IMR-90 (cell line): ENCODE results near the gene STARD8. TPM values are rescaled to one million over a fixed set of nuclear protein-coding genes. Genes with fewer than 3 reads are reported as not detected.

Experiments
- ATAC-seq: fragments of 200-7000 bp; cut with Tn5 transposase; 2 replicates; pipeline ENCODE4 v1.9.1; 2020; ENCODE audit warnings: low read depth, mild to moderate bottlenecking, moderate library complexity
- BruUV-seq: library from RNA; stranded (reverse); fragments of 400-500 nt; replicated peaks from 2 replicates; lab custom pipeline; 2021; lab: Mats Ljungman, UMichigan
- CTCF ChIA-PET: fragments of 300-600 bp; formaldehyde crosslinking; extraction: SDS; loops from one replicate; lab custom pipeline; 2021; ENCODE audit warnings: antibody characterized with exemption; lab: Yijun Ruan, JAX
- POLR2A ChIA-PET: fragments of 300-600 bp; sonication (Branson Sonifier 250); formaldehyde crosslinking; loops from one replicate; lab custom pipeline; 2022; ENCODE audit warnings: antibody characterized with exemption; ENCODE audit not compliant: unreplicated experiment; lab: Charles Lee
- DNase-seq: peaks from one replicate; pipeline ENCODE4 v3.0.0; 2013
- H2AFZ ChIP-seq: replicated peaks from 2 replicates; pipeline ENCODE3; 2013; ENCODE audit warnings: low read length, mild to moderate bottlenecking; ENCODE audit not compliant: poor library complexity
- H2AK5ac ChIP-seq: 2 replicates; pipeline ENCODE4 v1.6.1; 2013; ENCODE audit warnings: low read depth, low read length, inconsistent platforms
- H2AK9ac ChIP-seq: replicated peaks from 2 replicates; pipeline ENCODE3; 2013; ENCODE audit warnings: mild to moderate bottlenecking, low read depth, low read length, moderate library complexity; ENCODE audit not compliant: poor library complexity
- H2BK120ac ChIP-seq: 2 replicates; pipeline ENCODE4 v1.6.1; 2013; ENCODE audit warnings: low read depth, low read length, inconsistent platforms
- H2BK15ac ChIP-seq: 3 replicates; pipeline ENCODE4 v1.6.1; 2013; ENCODE audit warnings: low read depth, low read length, inconsistent platforms
- H2BK20ac ChIP-seq: 2 replicates; pipeline ENCODE4 v1.6.1; 2013; ENCODE audit warnings: low read depth, mild to moderate bottlenecking, inconsistent platforms, low read length, moderate library complexity
- H2BK5ac ChIP-seq: 2 replicates; pipeline ENCODE4 v1.6.1; 2013; ENCODE audit warnings: mild to moderate bottlenecking, low read depth, low read length, inconsistent platforms; ENCODE audit not compliant: poor library complexity, severe bottlenecking
- H3K14ac ChIP-seq: replicated peaks from 2 replicates; pipeline ENCODE4 v1.6.1; 2013; ENCODE audit warnings: low read depth, low read length, inconsistent platforms
- H3K18ac ChIP-seq: 2 replicates; pipeline ENCODE4 v1.6.1; 2013; ENCODE audit warnings: low read depth, low read length, control low read depth
- H3K23ac ChIP-seq: 2 replicates; pipeline ENCODE4 v1.6.1; 2013; ENCODE audit warnings: low read depth, low read length, inconsistent platforms
- H3K27ac ChIP-seq: 2 replicates; pipeline ENCODE4 v1.5.1; 2013; ENCODE audit warnings: mild to moderate bottlenecking, control low read depth, low read length; ENCODE audit not compliant: insufficient read depth
- H3K27me3 ChIP-seq: 2 replicates; pipeline ENCODE4 v1.6.1; 2013; ENCODE audit warnings: low read length; ENCODE audit not compliant: control insufficient read depth, insufficient read depth
- H3K36me3 ChIP-seq: 2 replicates; pipeline ENCODE4 v1.6.1; 2013; ENCODE audit warnings: low read length, mixed read lengths; ENCODE audit not compliant: control insufficient read depth, insufficient read depth
- H3K4ac ChIP-seq: 2 replicates; pipeline ENCODE4 v1.6.1; 2013; ENCODE audit warnings: low read depth, low read length, inconsistent platforms
- H3K4me1 ChIP-seq: 2 replicates; pipeline ENCODE4 v1.6.1; 2013; ENCODE audit warnings: low read length, mixed read lengths; ENCODE audit not compliant: control insufficient read depth, insufficient read depth
- H3K4me2 ChIP-seq: 2 replicates; pipeline ENCODE4 v1.6.1; 2013; ENCODE audit warnings: low read depth, mild to moderate bottlenecking, control low read depth, low read length, moderate library complexity
- H3K4me3 ChIP-seq: 2 replicates; pipeline ENCODE4 v1.5.1; 2013; ENCODE audit warnings: low read depth, mild to moderate bottlenecking, control low read depth, low read length, moderate library complexity; ENCODE audit not compliant: insufficient read depth
- H3K56ac ChIP-seq: 2 replicates; pipeline ENCODE4 v1.6.1; 2013; ENCODE audit warnings: low read length, inconsistent platforms; ENCODE audit not compliant: insufficient read depth; ENCODE audit errors: extremely low read depth
- H3K79me1 ChIP-seq, 2 experiments: 2 replicates each; pipeline ENCODE4 v1.6.1; 2013; ENCODE audit warnings: low read length in 2 of 2, inconsistent platforms in 1 of 2, low read depth in 1 of 2
- H3K9ac ChIP-seq: 2 replicates; pipeline ENCODE4 v1.6.1; 2013; ENCODE audit warnings: low read depth, low read length, control low read depth
- H3K9me1 ChIP-seq: 2 replicates; pipeline ENCODE4 v1.6.1; 2013; ENCODE audit warnings: low read length, inconsistent platforms; ENCODE audit not compliant: insufficient read depth
- H3K9me3 ChIP-seq: 2 replicates; pipeline ENCODE4 v1.6.1; 2013; ENCODE audit warnings: low read length; ENCODE audit not compliant: control insufficient read depth, insufficient read depth
- H4K20me1 ChIP-seq: 2 replicates; pipeline ENCODE4 v1.6.1; 2013; ENCODE audit warnings: low read length, inconsistent platforms; ENCODE audit not compliant: insufficient read depth
- H4K5ac ChIP-seq: 2 replicates; pipeline ENCODE4 v1.6.1; 2013; ENCODE audit warnings: mild to moderate bottlenecking, low read depth, low read length, control low read depth
- H4K8ac ChIP-seq, 2 experiments: 2 replicates each; pipeline ENCODE4 v1.6.1; 2013; ENCODE audit warnings: low read depth in 2 of 2, low read length in 2 of 2, control low read depth in 1 of 2, inconsistent platforms in 1 of 2
- H4K91ac ChIP-seq: 2 replicates; pipeline ENCODE4 v1.6.1; 2013; ENCODE audit warnings: low read depth, low read length, inconsistent platforms; ENCODE audit not compliant: insufficient read depth
- CEBPB ChIP-seq: IDR thresholded peaks from 2 replicates; pipeline ENCODE4 v1.6.1; 2012; ENCODE audit warnings: low read depth, low read length, improper control_type of control experiment
- CHD1 ChIP-seq: IDR thresholded peaks from 2 replicates; pipeline ENCODE4 v1.6.1; 2012; ENCODE audit warnings: low read depth, low read length, improper control_type of control experiment
- CTCF ChIP-seq: conservative IDR thresholded peaks from 2 replicates; pipeline ENCODE4 v1.5.1; 2012; ENCODE audit warnings: mild to moderate bottlenecking, low read depth, low read length, improper control_type of control experiment
- ELK1 ChIP-seq: fragments of 150-350 bp; IDR thresholded peaks from 2 replicates; pipeline ENCODE4 v1.6.1; 2016; ENCODE audit warnings: low read depth, mild to moderate bottlenecking, low read length, moderate library complexity, borderline replicate concordance
- FOS ChIP-seq: fragments of 150-350 bp; IDR thresholded peaks from 2 replicates; pipeline ENCODE4 v1.6.1; 2016; ENCODE audit warnings: low read depth, low read length
- MAFK ChIP-seq: IDR thresholded peaks from 2 replicates; pipeline ENCODE4 v1.6.1; 2012; ENCODE audit warnings: low read depth, low read length, improper control_type of control experiment
- MAZ ChIP-seq: IDR thresholded peaks from 2 replicates; pipeline ENCODE4 v1.6.1; 2012; ENCODE audit warnings: low read depth, mild to moderate bottlenecking, low read length, improper control_type of control experiment, moderate library complexity, borderline replicate concordance
- MXI1 ChIP-seq: IDR thresholded peaks from 2 replicates; pipeline ENCODE4 v1.6.1; 2012; ENCODE audit warnings: low read depth, mild to moderate bottlenecking, low read length, moderate library complexity, borderline replicate concordance
- NFE2L2 ChIP-seq: fragments of 150-350 bp; IDR thresholded peaks from 2 replicates; pipeline ENCODE4 v1.6.1; 2016; ENCODE audit warnings: low read depth, mild to moderate bottlenecking, low read length
- SMC3 ChIP-seq: fragments of 150-350 bp; IDR thresholded peaks from 2 replicates; pipeline ENCODE4 v1.6.1; 2016; ENCODE audit warnings: low read depth, mild to moderate bottlenecking, antibody characterized with exemption, low read length, moderate library complexity
- WGBS, 2 experiments: methylation state at CpG; one replicate each; pipeline versions ENCODE4 v1.1.5 to v1.1.7; 2013; ENCODE audit warnings: missing lambda C conversion rate in 2 of 2; ENCODE audit not compliant: insufficient read length in 1 of 2; ENCODE audit errors: extremely low coverage in 2 of 2; 5-methylcytosine and 5-hydroxymethylcytosine counted together
- dilution Hi-C: fragments of 300-500 bp; cut with HindIII; formaldehyde crosslinking; loops from one replicate; pipeline ENCODE4 v1.14.3; 2018; ENCODE audit warnings: low sequenced_read_pairs; ENCODE audit not compliant: unreplicated experiment
- in situ Hi-C: fragments of 300-500 bp; cut with MboI; formaldehyde crosslinking; loops from 3 replicates; pipeline ENCODE4 v1.14.3; 2019; ENCODE audit warnings: low sequenced_read_pairs, inconsistent platforms, mixed read lengths
- intact Hi-C: fragments of 100-400 bp; cut with micrococcal nuclease; formaldehyde crosslinking; loops from 2 replicates; pipeline ENCODE4 v1.10.0; 2022
- polyA plus RNA-seq, 3 experiments: library from polyadenylated mRNA; depleted of rRNA; stranded (reverse); fragments of >200 nt; gene quantifications; 2 replicates each; pipeline ENCODE4 v1.2.3, GENCODE V29; 2012; ENCODE audit warnings: low replicate concordance in 1 of 3
- total RNA-seq: library from RNA; depleted of rRNA; stranded (reverse); fragments of >200 nt; gene quantifications from 2 replicates; pipeline ENCODE4 v1.2.3, GENCODE V29; 2012

Gene STARD8
- total and polyA plus RNA-seq, 2 of the 4 experiments (the other 2 are of a cell fraction) = 1.6 to 2.3 TPM

GRCh38 chrX:68694435-68695205 lies 47.2 kb downstream of the STARD8 start:
- no peak overlapping the region for H2AK5ac ChIP-seq
- TF ChIP-seq NFE2L2 (no peak), MAZ (no peak), FOS (no peak), SMC3 (no peak), CEBPB (no peak), CTCF (no peak), MAFK (no peak), MXI1 (no peak), CHD1 (no peak), ELK1 (no peak)
- no peaks in the 10 kb centered on the region; the same call in 1 of the 2 replicates for H3K9me1 ChIP-seq
- H3K4me2 ChIP-seq = peak overlapping the region; percentile 44; the same call in 1 of the 2 replicates
- H3K4me1 ChIP-seq = no peaks in the 10 kb centered on the region
- intact Hi-C loops (no loop called here), dilution Hi-C loops (no loop called here), in situ Hi-C loops (no loop called here)
- H4K20me1 ChIP-seq = no peaks in the 10 kb centered on the region
- peaks cover 11% of the 10 kb centered on the region; the same call in 1 of the 2 replicates for H3K27me3 ChIP-seq
- no peak overlapping the region for H2BK20ac ChIP-seq
- CTCF ChIA-PET = no interaction called here
- H2AFZ ChIP-seq = peak overlapping the region; percentile 28
- H3K4me3 ChIP-seq = peak overlapping the region; percentile 64; the same call in 1 of the 2 replicates
- H3K9ac ChIP-seq = no peak overlapping the region
- no peak overlapping the region for H3K56ac ChIP-seq
- DNase-seq (no peak), ATAC-seq (no peak)
- no peaks in the 10 kb centered on the region for H3K36me3 ChIP-seq
- H2BK5ac ChIP-seq = no peak overlapping the region
- H2AK9ac ChIP-seq = peak overlapping the region; percentile 50
- 71% methylated on average over 8 of the region's 17 CpGs; no CpG with 5 or more reads in 1 of the 2 experiments for whole genome bisulfite sequencing, 2 experiments
- no peak overlapping the region for H3K14ac ChIP-seq
- no peak overlapping the region for H3K4ac ChIP-seq
- H3K18ac ChIP-seq = no peak overlapping the region
- POLR2A ChIA-PET = no interaction called here
- H2BK120ac ChIP-seq = no peak overlapping the region
- no peak overlapping the region for H3K27ac ChIP-seq
- no peaks in the 10 kb centered on the region for H3K9me3 ChIP-seq
- BruUV-seq = no TSS peak
- no peak overlapping the region for H4K8ac ChIP-seq
- no peak overlapping the region for H4K5ac ChIP-seq
- no peak overlapping the region for H3K23ac ChIP-seq
- H2BK15ac ChIP-seq = no peak overlapping the region
- H3K79me1 ChIP-seq = no peaks in the 10 kb centered on the region
- H4K91ac ChIP-seq = no peak overlapping the region
